Duodenal mucosa (tissue), 2 donors: ENCODE data around the gene TSPO.

ENCODE experiments used
- H3K27ac ChIP-seq: one replicate; pipeline ENCODE4 v1.7.0; 2013; ENCODE audit warnings: low read depth, low read length
- H3K27me3 ChIP-seq, 2 donors: one replicate each; pipeline ENCODE4 v1.7.0; 2013; ENCODE audit warnings: low read length in 2 of 2, control low read depth in 1 of 2; ENCODE audit not compliant: insufficient read depth in 2 of 2, control insufficient read depth in 1 of 2
- H3K36me3 ChIP-seq, 2 donors: one replicate each; pipeline ENCODE4 v1.7.0; 2013; ENCODE audit warnings: low read length in 2 of 2, control low read depth in 1 of 2; ENCODE audit not compliant: insufficient read depth in 2 of 2, control insufficient read depth in 1 of 2
- H3K4me1 ChIP-seq, 2 donors: one replicate each; pipeline ENCODE4 v1.7.0; 2013; ENCODE audit warnings: low read length in 2 of 2, control low read depth in 1 of 2; ENCODE audit not compliant: insufficient read depth in 2 of 2, control insufficient read depth in 1 of 2
- H3K4me3 ChIP-seq, 2 donors: one replicate each; pipeline ENCODE4 v1.7.0; 2013; ENCODE audit warnings: low read length in 2 of 2, low read depth in 1 of 2
- H3K9ac ChIP-seq, 2 donors: one replicate each; pipeline ENCODE4 v1.7.0; 2013; ENCODE audit warnings: low read length in 2 of 2, low read depth in 1 of 2
- H3K9me3 ChIP-seq, 2 donors: one replicate each; pipeline ENCODE4 v1.7.0; 2013; ENCODE audit warnings: low read length in 2 of 2, control low read depth in 1 of 2; ENCODE audit not compliant: control insufficient read depth in 1 of 2

The TSPO gene

GRCh38 chr22:43168471-43169309, 17.3 kb downstream of the TSPO start:
- H3K36me3 ChIP-seq: peaks cover 0 to 52% of the 10 kb centered on the region in 2 donors
- H3K4me1 ChIP-seq: peaks cover 12 to 14% of the 10 kb centered on the region in 2 donors
- no peak overlapping the region for H3K4me3 ChIP-seq
- no peak overlapping the region for H3K9ac ChIP-seq
- no peak overlapping the region for H3K27ac ChIP-seq
- no peaks in the 10 kb centered on the region for H3K9me3 ChIP-seq
- no peaks in the 10 kb centered on the region for H3K27me3 ChIP-seq

- Histone ChIP-seq H3K9me3 (no peaks in the 10 kb centered on the region), H3K27ac (no peak overlapping the region), H3K9ac (no peak overlapping the region), H3K27me3 (no peaks in the 10 kb centered on the region), H3K36me3 (peaks cover 4 to 61% of the 10 kb centered on the region in 2 donors), H3K4me1 (peaks cover 12 to 13% of the 10 kb centered on the region in 2 donors), H3K4me3 (no peak overlapping the region)
Measured at GRCh38 chr22:43169310-43170130, 18.2 kb downstream of the TSPO start.

- H3K27ac ChIP-seq: no peak overlapping the region
- H3K4me3 ChIP-seq: peak overlapping the region in 1 of 2 donors; percentile 8
- H3K27me3 ChIP-seq: no peaks in the 10 kb centered on the region
- H3K9ac ChIP-seq: no peak overlapping the region
- peaks cover 8 to 65% of the 10 kb centered on the region in 2 donors for H3K36me3 ChIP-seq
- H3K4me1 ChIP-seq: peaks cover 12 to 13% of the 10 kb centered on the region in 2 donors
- no peaks in the 10 kb centered on the region for H3K9me3 ChIP-seq
Measured at GRCh38 chr22:43170131-43170480, 18.7 kb downstream of the TSPO start.

- peaks cover 12 to 13% of the 10 kb centered on the region in 2 donors for H3K4me1 ChIP-seq
- H3K27ac ChIP-seq: peak overlapping the region; percentile 42
- H3K27me3 ChIP-seq: no peaks in the 10 kb centered on the region
- peak overlapping the region; percentile 41 to 43 for H3K4me3 ChIP-seq
- H3K9ac ChIP-seq: peak overlapping the region; percentile 9 to 63
- H3K9me3 ChIP-seq: no peaks in the 10 kb centered on the region
- peaks cover 8 to 70% of the 10 kb centered on the region in 2 donors for H3K36me3 ChIP-seq
Measured at GRCh38 chr22:43171019-43171491, 19.7 kb downstream of the TSPO start.

- peak overlapping the region; percentile 9 to 63 for H3K9ac ChIP-seq
- H3K27ac ChIP-seq: peak overlapping the region; percentile 42
- peak overlapping the region; percentile 41 to 43 for H3K4me3 ChIP-seq
- H3K36me3 ChIP-seq: peaks cover 8 to 71% of the 10 kb centered on the region in 2 donors
- H3K4me1 ChIP-seq: peaks cover 12 to 13% of the 10 kb centered on the region in 2 donors
- H3K9me3 ChIP-seq: no peaks in the 10 kb centered on the region
- no peaks in the 10 kb centered on the region for H3K27me3 ChIP-seq
Measured at GRCh38 chr22:43171607-43172006, 20.2 kb downstream of the TSPO start.

- Histone ChIP-seq H3K4me1 (peaks cover 12 to 13% of the 10 kb centered on the region in 2 donors), H3K27me3 (no peaks in the 10 kb centered on the region), H3K9me3 (no peaks in the 10 kb centered on the region), H3K9ac (no peak overlapping the region), H3K36me3 (peaks cover 8 to 67% of the 10 kb centered on the region in 2 donors), H3K4me3 (no peak overlapping the region), H3K27ac (no peak overlapping the region)
Measured at GRCh38 chr22:43172191-43172590, 20.8 kb downstream of the TSPO start.

- Histone ChIP-seq H3K36me3 (peaks cover 8 to 64% of the 10 kb centered on the region in 2 donors), H3K9ac (no peak overlapping the region), H3K27me3 (no peaks in the 10 kb centered on the region)
Measured at GRCh38 chr22:43173566-43173965, 22.2 kb downstream of the TSPO start.

GRCh38 chr22:43173976-43174720, 22.8 kb downstream of the TSPO start:
- no peak overlapping the region for H3K27ac ChIP-seq
- peaks cover 12 to 13% of the 10 kb centered on the region in 2 donors for H3K4me1 ChIP-seq
- peaks cover 10 to 70% of the 10 kb centered on the region in 2 donors for H3K36me3 ChIP-seq

More at GRCh38 chr22:43173566-43173965, 22.2 kb downstream of the TSPO start:
- no peaks in the 10 kb centered on the region for H3K9me3 ChIP-seq
- no peak overlapping the region for H3K27ac ChIP-seq
- H3K4me3 ChIP-seq: no peak overlapping the region
- H3K4me1 ChIP-seq: peaks cover 12 to 13% of the 10 kb centered on the region in 2 donors

GRCh38 chr22:43174941-43175531, 23.7 kb downstream of the TSPO start:
- H3K4me3 ChIP-seq: no peak overlapping the region
- no peaks in the 10 kb centered on the region for H3K27me3 ChIP-seq
- H3K9ac ChIP-seq: no peak overlapping the region
- peaks cover 12 to 13% of the 10 kb centered on the region in 2 donors for H3K4me1 ChIP-seq
- H3K27ac ChIP-seq: no peak overlapping the region
- H3K9me3 ChIP-seq: no peaks in the 10 kb centered on the region
- H3K36me3 ChIP-seq: peaks cover 14 to 71% of the 10 kb centered on the region in 2 donors

More at GRCh38 chr22:43173976-43174720, 22.8 kb downstream of the TSPO start:
- Histone ChIP-seq H3K9me3 (no peaks in the 10 kb centered on the region), H3K4me3 (no peak overlapping the region), H3K27me3 (no peaks in the 10 kb centered on the region), H3K9ac (no peak overlapping the region)
